Effector memory CD4-positive, alpha-beta T cell (primary cell): ENCODE data around the gene MRPL14.

Experiments
- DNase-seq, 3 donors: peaks; one replicate each; pipeline ENCODE4 v3.0.0-alpha.2; 2020
- H3K27ac ChIP-seq: 2 replicates; pipeline ENCODE4 v1.7.0; 2013; ENCODE audit warnings: mild to moderate bottlenecking, low read length, moderate library complexity; ENCODE audit not compliant: insufficient read depth, poor library complexity, severe bottlenecking
- H3K27me3 ChIP-seq: replicated peaks from 2 replicates; pipeline ENCODE4 v1.7.0; 2013; ENCODE audit warnings: mild to moderate bottlenecking, low read length; ENCODE audit not compliant: insufficient read depth, control insufficient read depth, poor library complexity, severe bottlenecking
- H3K36me3 ChIP-seq: 2 replicates; pipeline ENCODE4 v1.7.0; 2013; ENCODE audit warnings: mild to moderate bottlenecking, low read length, moderate library complexity; ENCODE audit not compliant: control insufficient read depth, insufficient read depth
- H3K4me1 ChIP-seq: 2 replicates; pipeline ENCODE4 v1.7.0; 2013; ENCODE audit warnings: low read length, mild to moderate bottlenecking; ENCODE audit not compliant: control insufficient read depth, insufficient read depth, poor library complexity, severe bottlenecking
- H3K4me3 ChIP-seq: 2 replicates; pipeline ENCODE4 v1.7.0; 2013; ENCODE audit warnings: low read length, low read depth, mild to moderate bottlenecking; ENCODE audit not compliant: insufficient read depth, poor library complexity, severe bottlenecking
- H3K9me3 ChIP-seq: 2 replicates; pipeline ENCODE4 v1.7.0; 2013; ENCODE audit warnings: mild to moderate bottlenecking, low read length, moderate library complexity; ENCODE audit not compliant: control insufficient read depth

MRPL14 gene

GRCh38 chr6:44065443-44066140, 61.7 kb downstream of the MRPL14 start:
- H3K9me3 ChIP-seq, result no peaks in the 10 kb centered on the region
- no peak overlapping the region for H3K27ac ChIP-seq
- H3K4me3 ChIP-seq, result no peak overlapping the region
- H3K27me3 ChIP-seq, result no peaks in the 10 kb centered on the region
- no peaks in the 10 kb centered on the region for H3K4me1 ChIP-seq
- no peak for DNase-seq
- no peaks in the 10 kb centered on the region for H3K36me3 ChIP-seq

GRCh38 chr6:44064948-44065272, 62.3 kb downstream of the MRPL14 start:
- no peak overlapping the region for H3K4me3 ChIP-seq
- DNase-seq, result no peak
- H3K27me3 ChIP-seq, result no peaks in the 10 kb centered on the region
- H3K36me3 ChIP-seq, result no peaks in the 10 kb centered on the region
- H3K9me3 ChIP-seq, result no peaks in the 10 kb centered on the region
- H3K4me1 ChIP-seq, result no peaks in the 10 kb centered on the region
- no peak overlapping the region for H3K27ac ChIP-seq

DNA sequence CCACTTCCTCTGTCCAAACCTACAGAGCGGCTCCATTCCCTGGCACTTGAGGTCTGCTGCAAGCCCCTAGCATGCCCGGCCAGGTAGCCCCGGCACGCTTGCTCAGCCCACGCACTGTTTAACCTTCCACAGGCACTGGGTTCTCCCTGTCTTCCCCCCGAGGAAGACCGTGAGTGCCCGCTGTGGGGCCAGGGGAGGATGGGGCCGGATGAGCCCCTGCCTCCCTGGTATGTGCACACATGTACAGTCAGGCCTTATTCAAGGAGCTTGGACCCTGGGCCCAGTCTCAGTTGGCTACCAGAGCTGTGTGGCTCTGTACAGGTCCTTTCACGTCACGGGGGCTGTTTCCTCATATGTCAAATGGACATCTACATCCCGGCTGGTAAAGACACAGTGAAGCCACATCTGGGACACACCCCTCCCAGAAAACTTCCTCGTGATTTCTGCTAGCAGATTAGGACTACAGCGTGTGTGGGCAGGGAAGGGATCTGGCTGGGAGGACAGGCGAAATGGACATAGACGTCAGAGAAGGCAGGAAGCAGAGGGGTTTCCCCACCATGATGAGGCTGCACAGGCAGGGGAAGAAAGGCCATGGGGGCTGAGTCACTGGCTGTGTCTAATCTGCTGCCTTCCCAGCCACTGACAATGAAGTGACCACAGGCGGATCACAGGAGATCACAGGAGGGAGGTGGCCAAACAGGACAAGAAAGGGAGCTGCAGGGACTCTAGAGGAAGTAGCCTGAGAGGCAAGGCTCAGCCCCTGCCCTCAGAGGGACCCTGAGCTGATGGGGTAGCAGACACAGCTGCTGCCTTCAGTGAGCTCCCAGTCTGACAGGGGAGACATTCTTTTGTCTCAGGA, 62.9 kb downstream of the MRPL14 start:
- no peaks in the 10 kb centered on the region for H3K9me3 ChIP-seq
- H3K4me1 ChIP-seq, result no peaks in the 10 kb centered on the region
- H3K27me3 ChIP-seq, result no peaks in the 10 kb centered on the region
- no peak overlapping the region for H3K4me3 ChIP-seq
- no peak for DNase-seq
- H3K27ac ChIP-seq, result no peak overlapping the region
- no peaks in the 10 kb centered on the region for H3K36me3 ChIP-seq

DNA sequence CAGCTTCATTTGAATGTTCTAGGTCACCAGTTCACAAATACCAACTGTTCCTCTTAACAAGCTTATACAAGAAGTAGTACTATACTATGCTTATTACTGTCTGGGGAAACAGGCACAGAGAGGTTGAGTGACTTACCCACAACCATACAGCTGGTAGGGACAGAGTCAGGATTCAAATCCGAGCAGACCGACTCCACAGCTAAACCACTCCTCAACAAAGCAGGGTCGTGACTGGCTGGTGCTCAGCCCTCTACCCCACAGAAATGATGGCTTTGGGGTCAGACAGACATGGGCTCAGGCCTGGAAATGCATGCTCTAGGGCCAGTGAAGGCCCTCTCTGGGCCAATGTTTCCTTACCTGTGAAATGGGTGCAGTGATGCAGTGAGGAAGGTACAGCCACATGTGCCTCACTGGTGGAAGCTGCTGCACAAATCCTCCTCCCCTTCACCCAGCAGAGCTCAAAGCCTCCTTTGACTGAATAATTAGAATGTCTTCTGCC, 63.6 kb downstream of the MRPL14 start:
- no peak overlapping the region for H3K27ac ChIP-seq

More for the DNA sequence above, 63.6 kb downstream of the MRPL14 start:
- Histone ChIP-seq H3K4me1 (no peaks in the 10 kb centered on the region), H3K9me3 (no peaks in the 10 kb centered on the region), H3K4me3 (no peak overlapping the region), H3K36me3 (no peaks in the 10 kb centered on the region), H3K27me3 (no peaks in the 10 kb centered on the region)
- no peak for DNase-seq
